Suprapubic skin (tissue), 4 donors: ENCODE results near the gene WFDC5.

ENCODE experiments used
- CTCF ChIP-seq, 2 donors: fragments of 200-600 bp in 1 of 2; fragments of 450-650 bp in 1 of 2; sonication (generic) in 1 of 2; IDR thresholded peaks; one replicate each; pipeline ENCODE4 v1.5.1; 2016 to 2019; ENCODE audit warnings: antibody characterized with exemption in 2 of 2, mild to moderate bottlenecking in 1 of 2, moderate library complexity in 1 of 2
- EP300 ChIP-seq: sonication (generic); formaldehyde crosslinking; IDR thresholded peaks from one replicate; pipeline ENCODE4 v1.6.1; 2017; ENCODE audit warnings: antibody characterized with exemption
- POLR2A ChIP-seq, 2 donors: fragments of 450-650 bp; IDR thresholded peaks; one replicate each; pipeline ENCODE4 v1.6.1; 2017; ENCODE audit warnings: antibody characterized with exemption in 2 of 2, mild to moderate bottlenecking in 2 of 2, moderate library complexity in 2 of 2
- POLR2AphosphoS5 ChIP-seq, 3 donors: sonication (generic); formaldehyde crosslinking; IDR thresholded peaks; one replicate each; pipeline ENCODE4 v1.6.1; 2017; ENCODE audit warnings: antibody characterized with exemption in 3 of 3

GRCh38 chr20:45157962-45158361, 43.0 kb upstream of the WFDC5 start:
- no peak for TF ChIP-seq POLR2AphosphoS5 (IDR thresholded peaks at IDR 0.05)
- no peak for TF ChIP-seq POLR2A (IDR thresholded peaks at IDR 0.05)
- TF ChIP-seq CTCF (IDR thresholded peaks at IDR 0.05) = no peak
- no peak for TF ChIP-seq EP300
